Activated naive CD8-positive, alpha-beta T cell treated with anti-CD3 and anti-CD28 coated beads for 36 hours (primary cell): ENCODE results near the gene VSIG10L. TPM values are rescaled to one million over a fixed set of nuclear protein-coding genes. Genes with fewer than 3 reads are reported as not detected.

Source experiments
- DNase-seq: peaks from one replicate; pipeline ENCODE4 v3.0.0; 2021
- H3K27ac Mint-ChIP-seq: one replicate; pipeline ENCODE4 v1.8.0; 2022; ENCODE audit warnings: mild to moderate bottlenecking, moderate library complexity, mixed read lengths
- H3K27me3 Mint-ChIP-seq: one replicate; pipeline ENCODE4 v1.8.0; 2022; ENCODE audit warnings: mild to moderate bottlenecking, mixed read lengths
- H3K36me3 Mint-ChIP-seq: one replicate; pipeline ENCODE4 v1.8.0; 2021; ENCODE audit warnings: mild to moderate bottlenecking, mixed read lengths
- H3K4me1 Mint-ChIP-seq: one replicate; pipeline ENCODE4 v1.8.0; 2021; ENCODE audit warnings: mixed read lengths
- H3K4me3 Mint-ChIP-seq: one replicate; pipeline ENCODE4 v1.8.0; 2022; ENCODE audit warnings: mild to moderate bottlenecking, moderate library complexity, mixed read lengths
- H3K9me3 Mint-ChIP-seq: one replicate; pipeline ENCODE4 v1.8.0; 2022; ENCODE audit warnings: mixed read lengths
- total RNA-seq, 2 experiments: library from RNA; stranded (reverse); gene quantifications; one replicate each; pipeline ENCODE4 v1.2.3, GENCODE V29; 2021

VSIG10L gene
- total RNA-seq, 2 experiments from 2014 or later: 1.3 to 1.6 TPM

DNA sequence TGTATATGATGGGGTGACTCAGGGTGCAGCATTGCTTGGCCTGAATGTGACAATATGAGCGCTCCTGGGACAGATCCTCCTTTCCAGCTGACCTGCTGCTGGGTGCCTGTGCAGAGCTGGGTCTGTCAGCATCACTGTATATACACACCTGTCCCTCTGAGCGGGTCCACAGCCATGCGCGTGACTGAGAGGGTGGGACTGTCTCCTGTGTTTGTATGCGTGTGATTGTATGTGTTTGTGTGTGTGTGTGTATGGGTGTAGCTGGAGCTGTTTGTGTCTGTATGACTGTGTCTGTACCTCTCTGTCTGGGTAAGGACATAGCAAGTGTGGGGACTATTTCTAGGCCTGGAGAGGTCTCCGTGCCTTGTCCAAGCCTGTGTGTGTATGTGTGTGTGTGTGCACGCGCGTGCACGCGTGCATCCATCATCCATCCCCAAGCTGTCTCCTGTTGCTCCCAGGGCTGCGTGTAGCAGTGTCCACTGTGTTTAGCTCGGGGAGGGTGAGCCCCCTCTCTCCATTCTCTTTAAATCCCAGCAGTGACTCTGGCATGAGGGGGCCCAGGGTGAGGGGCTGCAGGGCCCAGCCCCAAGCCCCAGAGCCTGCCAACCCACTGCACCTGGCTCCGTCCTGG lies 22.2 kb downstream of the VSIG10L start:
- Mint-ChIP-seq H3K4me3 (no peak overlapping the region), H3K9me3 (peaks cover 2% of the 10 kb centered on the region), H3K27ac (no peak overlapping the region), H3K36me3 (no peaks in the 10 kb centered on the region), H3K4me1 (no peaks in the 10 kb centered on the region), H3K27me3 (peaks cover 41% of the 10 kb centered on the region)
- DNase-seq: no peak

DNA sequence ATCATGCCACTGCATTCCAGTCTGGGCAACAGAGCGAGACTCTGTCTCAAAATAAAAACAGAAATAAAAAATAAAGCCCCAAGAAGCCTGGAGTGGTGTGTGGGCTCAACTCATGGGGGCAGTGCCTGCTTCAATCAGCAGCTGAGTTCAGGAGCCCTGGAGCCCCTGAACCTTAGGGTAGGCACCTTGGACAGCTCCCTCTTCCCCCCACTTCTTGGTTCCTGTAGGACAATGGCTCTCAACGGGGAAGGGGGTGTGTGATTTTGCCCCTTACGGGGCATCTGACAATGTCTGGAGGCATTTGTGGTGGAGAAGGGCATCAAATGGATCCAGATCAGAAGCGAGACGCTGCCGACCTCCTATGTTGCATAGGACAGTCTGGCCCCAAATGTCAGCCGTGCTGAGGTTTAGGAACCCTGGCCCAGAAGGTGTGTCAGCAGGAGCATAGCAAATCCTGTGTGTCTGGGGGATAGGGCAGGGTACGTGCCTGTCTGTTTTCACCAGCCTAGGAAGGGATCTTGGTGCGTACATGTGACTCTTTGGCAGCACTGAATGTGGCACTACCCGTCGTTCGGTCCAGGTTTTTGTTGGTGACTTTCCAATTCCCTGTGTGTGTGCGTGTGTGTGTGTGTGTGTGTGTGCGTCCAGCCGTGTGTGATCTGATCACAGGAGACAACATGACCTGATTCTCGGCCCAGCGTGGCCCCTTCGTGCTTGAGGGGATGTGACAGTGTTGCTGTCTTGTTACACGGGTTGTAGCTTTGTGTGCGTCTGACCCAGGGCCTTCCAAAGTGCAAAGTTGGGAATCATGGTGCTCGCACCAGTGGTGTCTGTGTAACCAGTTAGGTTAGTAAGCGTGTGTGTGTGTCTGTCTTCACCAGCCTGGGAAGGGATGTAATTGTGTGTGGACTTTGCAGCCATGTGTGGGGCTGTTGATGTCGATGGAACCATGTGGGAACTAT lies 23.0 kb downstream of the VSIG10L start:
- Mint-ChIP-seq H3K27ac (no peak overlapping the region), H3K4me1 (no peaks in the 10 kb centered on the region)

GRCh38 chr19:51317968-51318367 lies 24.0 kb downstream of the VSIG10L start:
- DNase-seq: no peak
- Mint-ChIP-seq H3K27ac (no peak overlapping the region), H3K36me3 (no peaks in the 10 kb centered on the region)

More for the DNA sequence above, 23.0 kb downstream of the VSIG10L start:
- peaks cover 40% of the 10 kb centered on the region for H3K27me3 Mint-ChIP-seq
- peaks cover 2% of the 10 kb centered on the region for H3K9me3 Mint-ChIP-seq
- no peak overlapping the region for H3K4me3 Mint-ChIP-seq
- no peaks in the 10 kb centered on the region for H3K36me3 Mint-ChIP-seq
- DNase-seq: no peak

GRCh38 chr19:51317376-51317775 lies 24.6 kb downstream of the VSIG10L start:
- Mint-ChIP-seq H3K4me1 (no peaks in the 10 kb centered on the region), H3K36me3 (no peaks in the 10 kb centered on the region), H3K9me3 (peaks cover 2% of the 10 kb centered on the region), H3K27me3 (peaks cover 39% of the 10 kb centered on the region), H3K4me3 (no peak overlapping the region), H3K27ac (no peak overlapping the region)
- DNase-seq: no peak

More at GRCh38 chr19:51317968-51318367, 24.0 kb downstream of the VSIG10L start:
- peaks cover 2% of the 10 kb centered on the region for H3K9me3 Mint-ChIP-seq
- H3K4me3 Mint-ChIP-seq: no peak overlapping the region
- no peaks in the 10 kb centered on the region for H3K4me1 Mint-ChIP-seq
- peaks cover 40% of the 10 kb centered on the region for H3K27me3 Mint-ChIP-seq

GRCh38 chr19:51316688-51317087 lies 25.3 kb downstream of the VSIG10L start:
- peaks cover 2% of the 10 kb centered on the region for H3K9me3 Mint-ChIP-seq
- no peaks in the 10 kb centered on the region for H3K36me3 Mint-ChIP-seq
- H3K27me3 Mint-ChIP-seq: peaks cover 43% of the 10 kb centered on the region
- H3K27ac Mint-ChIP-seq: no peak overlapping the region
- H3K4me1 Mint-ChIP-seq: no peaks in the 10 kb centered on the region
- no peak for DNase-seq
- H3K4me3 Mint-ChIP-seq: no peak overlapping the region

DNA sequence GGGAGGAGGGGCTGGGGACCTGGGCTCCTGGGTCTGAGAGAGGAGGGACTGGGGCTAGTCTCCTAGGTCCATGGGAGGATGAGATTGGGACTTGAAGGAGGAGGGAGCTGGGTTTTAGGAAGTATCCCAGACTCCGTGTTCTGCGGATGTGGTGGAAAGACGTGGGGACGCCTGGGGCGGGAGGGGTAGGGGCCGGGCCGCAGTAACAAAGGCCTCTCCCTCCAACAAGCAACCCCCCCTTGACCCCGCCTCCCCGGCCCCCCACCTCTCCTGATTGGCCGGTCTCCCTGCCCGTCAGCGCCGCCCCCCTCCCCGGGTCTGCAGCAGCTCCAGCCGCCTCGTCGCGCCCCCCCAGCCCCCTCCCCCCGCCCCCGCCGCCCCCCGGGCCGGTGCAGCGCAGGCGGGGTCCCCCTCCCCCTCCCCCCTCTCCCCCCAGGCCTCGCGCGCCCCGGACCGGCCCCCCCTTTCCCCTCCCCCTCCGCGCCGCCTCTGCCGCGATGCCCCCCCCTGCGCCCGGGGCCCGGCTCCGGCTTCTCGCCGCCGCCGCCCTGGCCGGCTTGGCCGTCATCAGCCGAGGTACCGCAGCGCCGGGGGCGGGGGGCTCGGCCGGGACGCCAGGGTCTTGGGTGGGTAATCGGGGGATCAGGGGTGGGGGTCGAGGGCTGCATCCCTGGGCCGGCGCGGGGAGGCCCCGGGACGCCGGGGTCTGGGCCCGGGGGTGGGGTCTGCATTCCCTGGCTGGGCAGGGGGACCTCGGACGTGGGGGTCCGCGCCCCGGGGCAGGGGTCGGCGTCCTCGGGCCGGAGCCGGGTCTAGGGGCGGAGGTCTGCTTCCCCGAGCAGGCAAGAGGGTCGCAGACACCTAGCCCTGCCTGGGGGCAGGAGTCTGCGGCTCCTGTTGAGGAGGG lies 30.3 kb downstream of the VSIG10L start, which contains the start of gene IGLON5:
IGLON5 (plus strand) TSS at position 294 of the 907 bp plus-strand sequence; CDS start at position 498, 204 bp downstream.
- Mint-ChIP-seq H3K4me3 (no peak within 1 kb of the TSS), H3K27me3 (peaks cover 64% of the 10 kb centered on the region), H3K36me3 (no peaks in the 10 kb centered on the region), H3K9me3 (peaks cover 17% of the 10 kb centered on the region), H3K27ac (no peak within 1 kb of the TSS), H3K4me1 (no peaks in the 10 kb centered on the region)
- no peak for DNase-seq

GRCh38 chr19:51305479-51305878 lies 36.5 kb downstream of the VSIG10L start:
- Mint-ChIP-seq H3K4me1 (no peaks in the 10 kb centered on the region), H3K27me3 (peaks cover 60% of the 10 kb centered on the region), H3K36me3 (no peaks in the 10 kb centered on the region), H3K4me3 (no peak overlapping the region), H3K9me3 (peaks cover 26% of the 10 kb centered on the region), H3K27ac (no peak overlapping the region)
- DNase-seq: no peak

GRCh38 chr19:51301266-51301665 lies 40.7 kb downstream of the VSIG10L start:
- Mint-ChIP-seq H3K4me3 (no peak overlapping the region), H3K27me3 (peaks cover 35% of the 10 kb centered on the region), H3K4me1 (no peaks in the 10 kb centered on the region), H3K36me3 (no peaks in the 10 kb centered on the region), H3K9me3 (peaks cover 10% of the 10 kb centered on the region), H3K27ac (no peak overlapping the region)
- DNase-seq: no peak

GRCh38 chr19:51297406-51297805 lies 44.5 kb downstream of the VSIG10L start:
- Mint-ChIP-seq H3K36me3 (no peaks in the 10 kb centered on the region), H3K27ac (no peak overlapping the region), H3K4me1 (no peaks in the 10 kb centered on the region), H3K9me3 (peaks cover under 1% of the 10 kb centered on the region), H3K27me3 (peaks cover 28% of the 10 kb centered on the region), H3K4me3 (no peak overlapping the region)
- DNase-seq: no peak

DNA sequence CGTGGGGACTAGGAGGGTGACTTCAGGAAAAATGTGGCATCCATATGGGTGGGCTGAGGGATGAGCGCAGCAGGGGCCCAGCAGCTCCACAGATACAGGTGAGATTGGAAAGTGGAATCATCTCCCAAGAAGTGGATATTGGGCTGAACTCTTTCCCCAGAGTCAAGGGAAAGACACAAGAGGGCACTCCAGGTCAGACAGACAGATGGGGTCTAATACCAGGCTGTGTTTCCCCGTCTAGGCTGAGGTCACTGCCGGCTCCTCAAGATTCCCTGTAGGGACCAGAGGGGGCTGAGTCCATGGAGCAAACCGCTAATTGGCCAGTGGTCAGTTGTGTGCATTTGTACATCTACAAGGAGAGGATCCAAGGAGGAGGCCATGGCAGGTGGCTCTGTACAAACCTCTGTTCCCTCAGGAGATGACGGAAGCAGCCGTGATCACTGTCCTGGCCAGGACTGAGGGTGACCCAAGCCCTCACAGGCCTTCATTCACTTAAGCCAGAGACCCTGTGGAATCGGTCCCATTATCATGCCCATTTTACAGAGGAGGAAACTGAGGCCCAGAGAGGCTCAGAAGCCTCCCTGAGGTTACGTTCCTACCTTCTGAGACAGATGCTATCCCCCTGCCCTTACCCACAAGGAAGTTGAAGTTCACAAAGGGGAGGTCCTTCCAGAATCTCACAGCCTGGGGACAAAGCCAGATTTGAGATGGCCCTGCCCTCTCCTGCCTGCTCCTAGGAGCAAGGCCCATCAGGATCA lies 45.4 kb downstream of the VSIG10L start:
- Mint-ChIP-seq H3K9me3 (no peaks in the 10 kb centered on the region), H3K4me1 (no peaks in the 10 kb centered on the region), H3K27ac (no peak overlapping the region), H3K4me3 (no peak overlapping the region), H3K36me3 (no peaks in the 10 kb centered on the region), H3K27me3 (peaks cover 28% of the 10 kb centered on the region)
- DNase-seq: no peak

DNA sequence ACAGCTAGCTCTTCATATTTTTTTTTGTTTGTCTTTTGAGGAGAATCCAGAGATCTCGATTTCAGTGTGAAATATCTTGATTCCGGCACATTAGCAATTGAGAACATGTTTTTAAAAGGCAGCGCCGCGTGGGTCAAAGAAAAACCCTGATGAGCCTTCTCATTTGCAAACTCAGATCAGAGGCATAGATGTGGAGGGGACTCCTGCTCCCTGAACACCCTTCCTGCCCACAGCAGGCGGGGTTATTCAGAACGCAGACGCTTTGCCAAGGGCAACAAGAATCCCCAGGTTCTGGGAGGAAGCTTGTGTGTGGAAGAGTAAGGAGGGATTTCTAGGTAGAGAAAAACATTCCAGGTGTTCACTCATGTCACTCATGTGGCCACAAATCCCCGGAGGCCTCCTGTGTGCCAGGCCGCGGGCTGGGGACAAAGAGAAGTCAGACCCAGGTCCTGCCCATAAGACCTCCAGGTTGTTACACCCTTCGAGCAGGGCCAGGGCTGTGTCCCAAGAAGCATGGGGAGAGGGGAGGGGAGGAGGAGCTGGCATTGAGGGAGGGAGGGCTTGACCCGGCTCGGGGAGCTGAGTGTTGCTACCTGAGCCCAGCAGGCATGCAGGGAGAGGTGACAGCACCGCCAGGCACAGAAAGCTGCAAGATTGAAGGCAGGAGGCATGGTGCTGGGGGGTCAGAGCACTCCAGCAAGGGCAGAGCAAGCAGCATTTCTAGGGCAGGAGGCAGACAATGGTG lies 46.4 kb downstream of the VSIG10L start:
- no peak for DNase-seq
- Mint-ChIP-seq H3K4me1 (no peaks in the 10 kb centered on the region), H3K27me3 (peaks cover 28% of the 10 kb centered on the region), H3K36me3 (no peaks in the 10 kb centered on the region), H3K4me3 (no peak overlapping the region), H3K27ac (no peak overlapping the region), H3K9me3 (no peaks in the 10 kb centered on the region)

DNA sequence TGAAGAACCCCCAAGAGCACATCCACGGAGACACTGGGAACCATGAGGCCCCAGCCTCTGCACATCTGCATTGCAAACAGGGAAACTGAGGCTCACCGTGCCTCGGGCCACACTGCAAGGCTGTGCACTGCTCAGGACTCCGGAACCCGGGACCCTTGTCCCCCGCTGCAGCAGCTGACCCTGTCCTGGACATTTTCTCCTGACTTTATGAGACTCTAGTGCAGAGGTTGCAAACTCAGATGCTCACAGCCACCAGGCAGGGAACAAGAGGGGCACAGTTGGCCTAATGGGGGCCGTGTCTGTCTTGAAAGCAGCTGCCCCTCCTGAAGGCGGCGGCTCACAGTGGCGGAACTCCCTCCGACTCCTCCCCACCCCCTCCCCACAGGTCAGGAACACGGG lies 47.0 kb downstream of the VSIG10L start:
- H3K4me3 Mint-ChIP-seq: no peak overlapping the region
- H3K36me3 Mint-ChIP-seq: no peaks in the 10 kb centered on the region
- H3K27me3 Mint-ChIP-seq: peaks cover 31% of the 10 kb centered on the region
- H3K27ac Mint-ChIP-seq: no peak overlapping the region
- no peaks in the 10 kb centered on the region for H3K4me1 Mint-ChIP-seq
- no peak for DNase-seq
- H3K9me3 Mint-ChIP-seq: no peaks in the 10 kb centered on the region

DNA sequence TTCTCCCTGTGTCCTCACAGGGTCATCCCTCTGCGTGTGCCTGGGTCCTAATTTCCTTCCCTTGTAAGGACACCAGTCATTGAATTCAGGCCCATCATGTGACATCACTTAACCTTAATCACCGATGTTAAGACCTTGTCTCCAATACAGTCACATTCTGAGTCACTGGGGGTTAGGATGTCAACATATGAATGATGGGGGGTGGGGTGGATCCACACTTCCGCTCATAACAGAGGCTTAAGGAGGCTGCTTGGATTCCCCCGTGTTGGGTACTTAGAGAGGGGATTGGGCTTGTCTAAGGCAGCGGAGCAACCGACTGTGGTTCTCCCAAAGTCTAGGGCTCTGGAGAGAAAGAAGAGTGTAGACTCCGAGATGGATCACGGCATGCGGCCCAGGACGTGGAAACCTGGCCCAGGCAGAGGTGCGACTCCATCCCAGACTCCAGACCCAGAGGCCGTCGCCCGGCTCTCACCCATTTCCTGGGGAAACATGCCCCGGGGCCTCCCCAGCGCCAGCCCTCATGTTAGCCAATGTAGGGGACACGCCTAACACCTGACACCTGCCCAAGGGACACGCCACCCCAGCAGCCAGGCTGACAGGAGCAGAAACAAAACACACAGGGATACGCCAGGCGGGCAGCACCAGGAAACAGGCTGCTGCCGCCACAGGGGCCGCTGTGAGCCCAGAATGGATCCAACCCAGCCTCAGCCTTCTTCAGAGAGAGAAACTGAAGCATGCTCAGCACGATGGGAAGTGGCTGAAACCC lies 47.5 kb downstream of the VSIG10L start:
- H3K4me1 Mint-ChIP-seq: no peaks in the 10 kb centered on the region
- no peak overlapping the region for H3K4me3 Mint-ChIP-seq
- no peaks in the 10 kb centered on the region for H3K36me3 Mint-ChIP-seq
- no peak for DNase-seq
- no peaks in the 10 kb centered on the region for H3K9me3 Mint-ChIP-seq
- H3K27me3 Mint-ChIP-seq: peaks cover 31% of the 10 kb centered on the region
- H3K27ac Mint-ChIP-seq: no peak overlapping the region
